GM04504 (cell line): ENCODE results near the gene GJC2.
"Not testable (repeated sequence)": the region's sequence is repeated elsewhere in the genome, so short reads cannot be mapped to it uniquely, and the experiment has no call there.

ENCODE experiments used
- DNase-seq: peaks from one replicate; pipeline ENCODE4 v3.0.0-alpha.2; 2012; ENCODE audit warnings: low read depth

The GJC2 gene

GRCh38 chr1:228149406-228150119, at the start of gene GJC2:
Gene GJC2 (plus strand): TSS chr1:228149930. CDS start chr1:228157759, 7,829 bp downstream.
- no peak for DNase-seq

GRCh38 chr1:228100822-228101613, 48.7 kb upstream of the GJC2 start:
- no peak for DNase-seq

GRCh38 chr1:228101614-228101993, 48.1 kb upstream of the GJC2 start:
- no peak for DNase-seq

GRCh38 chr1:228101994-228102790, 47.5 kb upstream of the GJC2 start:
- DNase-seq = no peak

- peak; percentile 77 for DNase-seq
Observed at GRCh38 chr1:228102791-228103620, 46.7 kb upstream of the GJC2 start, which contains the start of gene C1orf35. Gene C1orf35 (minus strand): TSS chr1:228103325. CDS start chr1:228103227, 98 bp downstream.

- no peak for DNase-seq
Observed at GRCh38 chr1:228104526-228105269, 45.0 kb upstream of the GJC2 start.

- no peak for DNase-seq
Observed at GRCh38 chr1:228105270-228105995, 44.3 kb upstream of the GJC2 start.

GRCh38 chr1:228105996-228106799, 43.5 kb upstream of the GJC2 start:
- no peak for DNase-seq

- DNase-seq = no peak
Observed at GRCh38 chr1:228106800-228107054, 43.0 kb upstream of the GJC2 start.

- no peak for DNase-seq
Observed at GRCh38 chr1:228107636-228108035, 42.1 kb upstream of the GJC2 start.

GRCh38 chr1:228108055-228108690, 41.6 kb upstream of the GJC2 start:
- no peak for DNase-seq

GRCh38 chr1:228108742-228109072, 41.0 kb upstream of the GJC2 start:
- no peak for DNase-seq

GRCh38 chr1:228109073-228109961, 40.4 kb upstream of the GJC2 start, which contains the start of gene MRPL55:
Gene MRPL55 (minus strand): TSS chr1:228109299. CDS start chr1:228108260, 1,039 bp downstream.
- DNase-seq = peak; percentile 88

- no peak for DNase-seq
Observed at GRCh38 chr1:228109962-228110488, 39.7 kb upstream of the GJC2 start.

- DNase-seq = no peak
Observed at GRCh38 chr1:228110556-228110955, 39.2 kb upstream of the GJC2 start.

GRCh38 chr1:228111315-228111714, 38.4 kb upstream of the GJC2 start:
- DNase-seq = not testable (repeated sequence)

GRCh38 chr1:228112167-228112566, 37.6 kb upstream of the GJC2 start:
- no peak for DNase-seq

GRCh38 chr1:228112617-228113016, 37.1 kb upstream of the GJC2 start:
- no peak for DNase-seq
